Hematopoietic multipotent progenitor cell (in vitro differentiated cells): Measurements from ENCODE around the gene TNFSF18. TPM values are rescaled to one million over a fixed set of nuclear protein-coding genes. Genes with fewer than 3 reads are reported as not detected.

Experiments
- total RNA-seq: library from RNA; depleted of rRNA; stranded (reverse); fragments of >200 nt; gene quantifications from one replicate; pipeline ENCODE4 v1.2.3, GENCODE V29; 2012

Gene TNFSF18
- total RNA-seq, 1 donor = under 0.01 TPM

Other genes with a start within 250 kb of the TNFSF18 start
- gene TNFSF4, start 156.4 kb upstream of the TNFSF18 start, total RNA-seq = 19.4 TPM